CD4-positive, alpha-beta memory T cell (primary cell): ENCODE data around the gene MED27. TPM values are rescaled to one million over a fixed set of nuclear protein-coding genes. Genes with fewer than 3 reads are reported as not detected.

ENCODE experiments used
- CTCF ChIA-PET: fragments of 350-600 bp; sonication (Branson Sonifier 250); formaldehyde crosslinking; loops from one replicate; lab custom pipeline; 2021; ENCODE audit warnings: inconsistent platforms; ENCODE audit not compliant: partially characterized antibody; lab: Charles Lee
- POLR2A ChIA-PET: fragments of 350-600 bp; sonication (Branson Sonifier 250); formaldehyde crosslinking; loops from one replicate; lab custom pipeline; 2021; ENCODE audit not compliant: partially characterized antibody; lab: Charles Lee
- DNase-seq, 5 donors: peaks; one replicate each; pipeline versions ENCODE4 v3.0.0 to v3.0.0-alpha.2; 2020 to 2022; ENCODE audit warnings: mixed read lengths in 1 of 5
- H3K27ac ChIP-seq: one replicate; pipeline ENCODE4 v1.7.0; 2013; ENCODE audit warnings: low read depth, low read length
- H3K27me3 ChIP-seq: 2 replicates; pipeline ENCODE4 v1.7.0; 2013; ENCODE audit warnings: mild to moderate bottlenecking, low read length, moderate library complexity; ENCODE audit not compliant: insufficient read depth
- H3K36me3 ChIP-seq: 2 replicates; pipeline ENCODE4 v1.7.0; 2013; ENCODE audit warnings: mild to moderate bottlenecking, low read length, moderate library complexity; ENCODE audit not compliant: insufficient read depth
- H3K4me1 ChIP-seq: 2 replicates; pipeline ENCODE4 v1.7.0; 2013; ENCODE audit warnings: mild to moderate bottlenecking, low read length, moderate library complexity; ENCODE audit not compliant: insufficient read depth
- H3K4me3 ChIP-seq, 2 donors: one replicate each; pipeline ENCODE4 v1.7.0; 2013; ENCODE audit warnings: low read length in 2 of 2, mild to moderate bottlenecking in 1 of 2
- H3K9me3 ChIP-seq, 2 donors: one replicate each; pipeline ENCODE4 v1.7.0; 2013; ENCODE audit warnings: low read length in 2 of 2, control low read depth in 1 of 2; ENCODE audit not compliant: control insufficient read depth in 1 of 2
- H3K27ac Mint-ChIP-seq, 7 donors: one replicate each; pipeline ENCODE4 v1.8.0; 2020 to 2021; ENCODE audit warnings: mixed read lengths in 7 of 7, mild to moderate bottlenecking in 6 of 7, inconsistent platforms in 3 of 7, moderate library complexity in 3 of 7
- H3K27me3 Mint-ChIP-seq, 2 donors: one replicate each; pipeline ENCODE4 v1.8.0; 2020 to 2021; ENCODE audit warnings: mixed read lengths in 2 of 2
- H3K36me3 Mint-ChIP-seq, 2 donors: one replicate each; pipeline ENCODE4 v1.8.0; 2020 to 2021; ENCODE audit warnings: mixed read lengths in 2 of 2, inconsistent platforms in 1 of 2, mild to moderate bottlenecking in 1 of 2
- H3K4me1 Mint-ChIP-seq, 4 donors: one replicate each; pipeline ENCODE4 v1.8.0; 2020 to 2021; ENCODE audit warnings: mixed read lengths in 4 of 4, mild to moderate bottlenecking in 1 of 4
- H3K4me3 Mint-ChIP-seq, 8 donors: one replicate each; pipeline ENCODE4 v1.8.0; 2020 to 2021; ENCODE audit warnings: mixed read lengths in 8 of 8, mild to moderate bottlenecking in 7 of 8, moderate library complexity in 6 of 8, inconsistent platforms in 3 of 8
- H3K9me3 Mint-ChIP-seq, 8 donors: one replicate each; pipeline ENCODE4 v1.8.0; 2020 to 2021; ENCODE audit warnings: mixed read lengths in 8 of 8, mild to moderate bottlenecking in 5 of 8, inconsistent platforms in 3 of 8, moderate library complexity in 1 of 8
- intact Hi-C: fragments of 100-400 bp; cut with micrococcal nuclease; formaldehyde crosslinking; loops from one replicate; pipeline ENCODE4 v1.15.1; 2023
- polyA plus RNA-seq, 2 donors: library from polyadenylated mRNA; unstranded; fragments of 300-500 nt; fragmentation: Illumina TruSeq; gene quantifications; one replicate each; pipeline ENCODE4 v1.2.3, GENCODE V29; 2021
- total RNA-seq, 2 experiments: library from RNA; stranded (reverse); gene quantifications; one replicate each; pipeline ENCODE4 v1.2.3, GENCODE V29; 2021

MED27 gene
- total and polyA plus RNA-seq, 4 experiments from 2014 or later, result 15.6 to 57.7 (median 29.3) TPM

DNA sequence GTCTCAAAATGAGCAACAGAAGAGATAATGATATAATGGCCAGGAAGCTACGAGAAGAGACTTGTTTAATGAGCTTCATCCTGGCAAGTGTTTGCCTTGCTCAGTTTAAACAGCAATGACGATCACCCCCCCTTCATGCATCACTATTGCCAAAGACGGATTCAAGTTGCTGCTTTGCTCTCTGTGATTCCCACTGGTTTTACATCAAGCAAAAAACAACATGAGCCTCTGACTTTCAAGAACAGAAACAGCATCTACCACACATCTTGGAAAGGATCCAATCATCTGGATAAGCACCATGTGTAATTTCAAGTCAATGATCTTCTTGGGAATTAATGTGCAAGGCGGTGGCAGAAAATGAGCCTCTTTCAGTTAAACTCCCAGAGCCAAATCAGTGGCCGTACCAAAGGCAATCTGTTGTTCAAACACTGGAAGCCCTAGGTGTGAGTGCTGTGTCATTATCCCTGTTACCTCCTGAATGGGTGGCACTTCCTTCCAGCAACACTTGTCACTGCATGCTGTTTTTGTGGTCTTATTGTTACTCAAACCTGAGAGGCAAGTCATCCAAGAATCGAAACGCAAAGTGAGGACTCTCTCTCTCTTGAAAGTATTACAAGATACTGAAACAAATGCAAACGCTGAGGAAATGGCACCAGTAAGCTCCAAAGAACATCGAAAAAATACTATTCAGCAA lies 72.8 kb downstream of the MED27 start:
- intact Hi-C loops, result no loop called here
- no peaks in the 10 kb centered on the region for H3K36me3 ChIP-seq
- no peaks in the 10 kb centered on the region for H3K27me3 ChIP-seq
- H3K9me3 Mint-ChIP-seq, result peaks cover 0 to 1% (median 0%) of the 10 kb centered on the region in 8 donors
- H3K4me1 ChIP-seq, result peaks cover 9% of the 10 kb centered on the region
- no peak for DNase-seq
- H3K4me3 Mint-ChIP-seq, result peak overlapping the region in 1 of 8 donors; percentile 68
- no peaks in the 10 kb centered on the region for H3K9me3 ChIP-seq
- H3K27ac ChIP-seq, result no peak overlapping the region
- H3K4me1 Mint-ChIP-seq, result peaks cover 18 to 50% (median 30%) of the 10 kb centered on the region in 4 donors
- peak overlapping the region in 1 of 7 donors; percentile 12 for H3K27ac Mint-ChIP-seq
- ChIA-PET POLR2A (no interaction called here), CTCF (no interaction called here)
- no peak overlapping the region for H3K4me3 ChIP-seq
- no peaks in the 10 kb centered on the region for H3K27me3 Mint-ChIP-seq
- H3K36me3 Mint-ChIP-seq, result peaks cover 18 to 29% of the 10 kb centered on the region in 2 donors

DNA sequence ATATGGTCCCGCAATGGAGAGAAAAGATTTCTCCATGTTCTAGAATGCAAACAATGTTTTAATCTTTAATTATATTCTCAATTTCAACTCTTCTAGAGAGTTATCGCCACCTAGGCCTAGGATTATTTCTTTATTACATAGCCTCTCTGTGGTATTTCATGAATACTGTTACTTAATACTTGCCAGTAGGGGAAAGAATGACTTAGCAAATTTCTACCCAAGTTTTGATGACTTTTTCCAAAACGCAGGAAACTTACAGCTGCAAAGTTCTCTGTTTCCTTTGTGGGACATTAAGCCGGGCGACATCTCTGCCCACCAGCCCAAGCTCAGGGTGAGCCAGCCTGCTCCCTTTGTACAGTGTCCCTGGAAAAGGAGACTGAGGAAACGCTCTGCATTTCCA lies 73.8 kb downstream of the MED27 start:
- Histone ChIP-seq H3K36me3 (no peaks in the 10 kb centered on the region), H3K9me3 (no peaks in the 10 kb centered on the region), H3K4me1 (peaks cover 9% of the 10 kb centered on the region), H3K27me3 (no peaks in the 10 kb centered on the region), H3K4me3 (no peak overlapping the region), H3K27ac (no peak overlapping the region)
- ChIA-PET POLR2A (no interaction called here), CTCF (no interaction called here)
- intact Hi-C loops, result no loop called here
- H3K36me3 Mint-ChIP-seq, result peaks cover 17 to 32% of the 10 kb centered on the region in 2 donors
- no peak overlapping the region for H3K4me3 Mint-ChIP-seq
- H3K27ac Mint-ChIP-seq, result no peak overlapping the region
- peaks cover 18 to 51% (median 30%) of the 10 kb centered on the region in 4 donors for H3K4me1 Mint-ChIP-seq
- no peak for DNase-seq
- no peaks in the 10 kb centered on the region for H3K27me3 Mint-ChIP-seq
- H3K9me3 Mint-ChIP-seq, result peaks cover 0 to 2% (median 0%) of the 10 kb centered on the region in 8 donors

- H3K36me3 Mint-ChIP-seq, result peaks cover 13 to 30% of the 10 kb centered on the region in 2 donors
- ChIA-PET POLR2A (no interaction called here), CTCF (no interaction called here)
- H3K27ac ChIP-seq, result no peak overlapping the region
- H3K4me3 ChIP-seq, result no peak overlapping the region
- no peaks in the 10 kb centered on the region for H3K27me3 Mint-ChIP-seq
- H3K4me1 ChIP-seq, result peaks cover 16% of the 10 kb centered on the region
- peak overlapping the region in 1 of 7 donors; percentile 65 for H3K27ac Mint-ChIP-seq
- no peaks in the 10 kb centered on the region for H3K36me3 ChIP-seq
- DNase-seq, result no peak
- peaks cover 0 to 4% (median 0%) of the 10 kb centered on the region in 8 donors for H3K9me3 Mint-ChIP-seq
- H3K4me1 Mint-ChIP-seq, result peaks cover 26 to 63% (median 41%) of the 10 kb centered on the region in 4 donors
- no peaks in the 10 kb centered on the region for H3K9me3 ChIP-seq
- intact Hi-C loops, result no loop called here
- no peak overlapping the region for H3K4me3 Mint-ChIP-seq
- no peaks in the 10 kb centered on the region for H3K27me3 ChIP-seq
Observed at GRCh38 chr9:132004323-132004722, 75.3 kb downstream of the MED27 start.

DNA sequence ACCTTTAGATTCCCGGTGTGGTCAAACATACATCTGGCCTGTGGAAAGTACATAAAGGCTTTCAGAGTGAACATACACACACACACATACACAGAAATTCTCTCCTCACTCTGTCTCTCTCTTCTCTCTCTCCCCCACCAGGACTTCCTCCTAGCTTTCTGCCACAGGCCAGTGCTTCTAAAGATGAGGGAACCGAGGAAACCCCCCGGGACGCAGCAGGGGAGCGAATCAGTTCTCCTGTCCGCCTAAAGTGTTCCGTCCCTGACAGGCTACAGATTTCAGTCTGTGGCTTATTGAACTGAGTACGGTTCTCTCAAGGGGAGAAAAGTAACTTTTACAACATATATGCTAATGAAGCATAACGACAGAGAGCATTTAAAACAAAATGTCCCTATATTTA lies 75.8 kb downstream of the MED27 start:
- intact Hi-C loops, result no loop called here
- DNase-seq, result no peak
- H3K9me3 Mint-ChIP-seq, result peaks cover 0 to 4% (median 0%) of the 10 kb centered on the region in 8 donors

DNA sequence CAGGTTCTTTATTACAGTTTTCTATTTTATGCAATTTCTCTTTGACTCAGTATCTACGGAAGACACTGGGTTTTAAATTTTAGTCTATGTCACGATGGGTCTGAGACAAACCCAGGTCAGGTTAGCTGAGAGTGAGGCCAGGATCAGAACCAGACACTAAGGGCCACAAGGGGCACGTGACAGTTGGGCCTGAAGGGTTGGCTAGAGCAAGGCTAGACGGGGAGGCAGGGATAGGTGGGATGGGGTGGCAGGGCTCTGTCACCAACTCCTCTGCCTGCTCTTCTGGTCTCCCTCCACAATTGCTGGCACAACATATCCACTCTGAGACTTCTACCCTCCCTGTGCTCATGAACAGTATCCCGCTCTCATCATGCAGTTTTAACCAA lies 76.4 kb downstream of the MED27 start:
- Histone ChIP-seq H3K27me3 (no peaks in the 10 kb centered on the region), H3K4me1 (peaks cover 16% of the 10 kb centered on the region), H3K27ac (no peak overlapping the region), H3K4me3 (no peak overlapping the region), H3K9me3 (no peaks in the 10 kb centered on the region), H3K36me3 (no peaks in the 10 kb centered on the region)
- intact Hi-C loops, result no loop called here
- no peaks in the 10 kb centered on the region for H3K27me3 Mint-ChIP-seq
- ChIA-PET POLR2A (no interaction called here), CTCF (no interaction called here)
- peak overlapping the region in 2 of 7 donors; percentile 26 to 67 for H3K27ac Mint-ChIP-seq
- H3K4me1 Mint-ChIP-seq, result peaks cover 26 to 53% (median 38%) of the 10 kb centered on the region in 4 donors
- H3K36me3 Mint-ChIP-seq, result peaks cover 11 to 24% of the 10 kb centered on the region in 2 donors
- H3K9me3 Mint-ChIP-seq, result peaks cover 0 to 4% (median 0%) of the 10 kb centered on the region in 8 donors
- H3K4me3 Mint-ChIP-seq, result no peak overlapping the region
- DNase-seq, result no peak

More for the DNA sequence above, 75.8 kb downstream of the MED27 start:
- H3K4me3 ChIP-seq, result no peak overlapping the region
- Mint-ChIP-seq H3K27me3 (no peaks in the 10 kb centered on the region), H3K27ac (no peak overlapping the region), H3K4me1 (peaks cover 26 to 59% (median 42%) of the 10 kb centered on the region in 4 donors), H3K36me3 (peaks cover 11 to 26% of the 10 kb centered on the region in 2 donors), H3K4me3 (no peak overlapping the region)
- no peaks in the 10 kb centered on the region for H3K27me3 ChIP-seq
- no peaks in the 10 kb centered on the region for H3K9me3 ChIP-seq
- H3K36me3 ChIP-seq, result no peaks in the 10 kb centered on the region
- CTCF ChIA-PET, result no interaction called here
- H3K27ac ChIP-seq, result no peak overlapping the region
- peaks cover 16% of the 10 kb centered on the region for H3K4me1 ChIP-seq
- POLR2A ChIA-PET, result no interaction called here

DNA sequence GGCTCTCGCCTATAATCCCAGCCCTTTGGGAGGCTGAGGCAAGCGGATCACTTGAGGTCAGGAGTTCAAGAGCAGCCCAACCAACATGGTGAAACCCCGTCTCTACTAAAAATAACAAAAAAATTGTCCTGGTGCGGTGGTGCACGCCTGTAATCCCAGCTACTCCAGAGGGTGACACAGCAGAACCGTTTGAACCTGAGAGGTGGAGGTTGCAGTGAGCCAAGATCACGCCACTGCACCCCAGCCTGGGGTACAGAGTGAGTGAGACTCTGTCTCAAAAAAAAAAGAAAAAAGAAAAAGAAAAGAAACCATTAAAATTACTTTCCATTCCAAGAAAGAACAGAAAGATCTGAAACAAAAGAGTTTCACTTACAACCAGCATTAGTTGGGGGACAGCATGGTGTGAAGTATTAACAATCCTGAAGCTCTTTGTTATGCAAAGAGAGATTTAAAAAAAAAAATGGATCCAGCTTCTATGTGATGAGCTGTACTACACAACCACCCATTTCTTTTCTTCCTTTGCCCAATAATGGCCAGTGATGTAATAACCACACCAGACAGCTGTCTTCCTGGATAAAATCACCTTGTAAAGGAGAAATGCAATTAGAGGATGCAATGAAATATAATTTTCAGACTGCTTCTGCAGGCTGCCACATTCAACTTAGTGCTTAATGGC lies 76.9 kb downstream of the MED27 start:
- H3K4me1 ChIP-seq, result peaks cover 14% of the 10 kb centered on the region
- POLR2A ChIA-PET, result no interaction called here
- H3K27me3 ChIP-seq, result no peaks in the 10 kb centered on the region
- no peaks in the 10 kb centered on the region for H3K27me3 Mint-ChIP-seq
- intact Hi-C loops, result no loop called here
- H3K9me3 Mint-ChIP-seq, result peaks cover 0 to 4% (median 0%) of the 10 kb centered on the region in 8 donors
- H3K36me3 ChIP-seq, result no peaks in the 10 kb centered on the region
- CTCF ChIA-PET, result no interaction called here
- H3K27ac ChIP-seq, result no peak overlapping the region
- H3K36me3 Mint-ChIP-seq, result peaks cover 11 to 24% of the 10 kb centered on the region in 2 donors
- H3K9me3 ChIP-seq, result no peaks in the 10 kb centered on the region
- H3K4me3 Mint-ChIP-seq, result no peak overlapping the region
- DNase-seq, result no peak
- peak overlapping the region in 1 of 7 donors; percentile 37 for H3K27ac Mint-ChIP-seq
- H3K4me3 ChIP-seq, result no peak overlapping the region
- H3K4me1 Mint-ChIP-seq, result peaks cover 26 to 47% (median 33%) of the 10 kb centered on the region in 4 donors

- no peaks in the 10 kb centered on the region for H3K9me3 ChIP-seq
- H3K4me1 ChIP-seq, result peaks cover 6% of the 10 kb centered on the region
- no peak overlapping the region for H3K4me3 Mint-ChIP-seq
- H3K27me3 Mint-ChIP-seq, result no peaks in the 10 kb centered on the region
- peaks cover 0 to 4% (median 0%) of the 10 kb centered on the region in 8 donors for H3K9me3 Mint-ChIP-seq
- H3K27ac Mint-ChIP-seq, result peak overlapping the region in 2 of 7 donors; percentile 19 to 56
- H3K4me1 Mint-ChIP-seq, result peaks cover 17 to 35% (median 23%) of the 10 kb centered on the region in 4 donors
- CTCF ChIA-PET, result no interaction called here
- DNase-seq, result no peak
- POLR2A ChIA-PET, result no interaction called here
- H3K36me3 ChIP-seq, result no peaks in the 10 kb centered on the region
- intact Hi-C loops, result no loop called here
- peaks cover 12 to 26% of the 10 kb centered on the region in 2 donors for H3K36me3 Mint-ChIP-seq
- no peak overlapping the region for H3K4me3 ChIP-seq
- no peaks in the 10 kb centered on the region for H3K27me3 ChIP-seq
- H3K27ac ChIP-seq, result no peak overlapping the region
Observed at GRCh38 chr9:132001567-132001966, 78.1 kb downstream of the MED27 start.
